NCI-H1436 treated with DMSO at 0.1 percent for 48 hours (cell line): ENCODE measurements around the gene KRT28.
"Not testable (repeated sequence)": the region's sequence is repeated elsewhere in the genome, so short reads cannot be mapped to it uniquely, and the experiment has no call there.

Source experiments
- DNase-seq: peaks from one replicate; lab custom pipeline; 2025; lab: John Stamatoyannopoulos, UW

KRT28 gene

DNA sequence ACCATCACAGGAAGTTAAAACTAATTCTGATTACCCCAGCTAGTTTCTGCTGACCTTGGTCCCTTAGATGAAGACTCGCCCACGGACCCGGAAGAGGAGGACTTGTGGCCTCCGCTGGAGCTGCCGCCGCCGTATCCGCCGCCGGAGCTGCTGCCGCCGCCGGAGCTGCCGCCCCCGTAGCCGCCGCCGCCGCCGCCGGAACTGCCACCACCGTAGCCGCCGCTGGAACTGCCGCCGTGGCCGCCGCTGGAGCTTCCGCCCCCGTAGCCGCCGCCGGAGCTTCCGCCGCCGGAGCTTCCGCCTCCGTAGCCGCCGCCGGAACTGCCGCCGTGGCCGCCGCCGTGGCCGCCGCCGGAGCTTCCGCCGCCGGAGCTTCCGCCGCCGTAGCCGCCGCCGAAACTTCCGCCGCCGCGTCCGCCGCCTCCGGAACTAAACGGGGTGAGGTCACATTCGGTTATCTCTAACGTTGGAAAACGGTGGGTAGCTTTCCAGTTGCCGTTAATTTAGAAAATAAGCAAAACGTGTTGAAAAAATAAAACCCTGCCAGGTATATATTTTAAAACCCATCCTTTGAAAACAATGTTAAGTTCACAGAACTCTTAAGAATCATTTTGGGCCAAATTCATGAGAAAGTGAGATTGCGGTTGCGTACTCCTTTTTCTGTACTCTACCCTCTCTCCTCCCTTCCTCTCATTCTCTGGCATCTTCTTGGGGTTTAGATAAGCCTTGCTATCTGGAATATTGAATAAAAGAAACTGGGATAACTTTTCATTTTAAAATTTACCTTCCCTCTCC, 19.2 kb upstream of the KRT28 start:
- DNase-seq: peak; percentile 11

DNA sequence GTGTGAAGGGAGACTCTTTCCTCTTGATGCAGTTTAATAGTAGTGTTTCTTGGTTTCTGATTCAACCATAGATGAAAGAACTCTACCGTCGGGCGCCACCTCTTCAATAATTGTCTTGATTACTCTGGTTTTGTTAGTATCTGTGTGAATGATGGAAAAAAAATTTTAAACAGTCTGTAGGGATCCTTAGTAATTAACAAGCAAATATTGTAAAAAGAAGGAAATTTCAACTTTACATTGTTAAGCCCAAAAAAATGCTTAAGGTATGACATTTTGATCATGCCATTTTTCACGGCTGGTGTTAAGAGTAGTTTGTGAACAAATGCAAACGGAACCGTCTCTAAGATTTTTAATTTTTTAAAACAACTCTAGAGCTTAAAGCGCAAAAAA, 18.6 kb upstream of the KRT28 start:
- no peak for DNase-seq

DNA sequence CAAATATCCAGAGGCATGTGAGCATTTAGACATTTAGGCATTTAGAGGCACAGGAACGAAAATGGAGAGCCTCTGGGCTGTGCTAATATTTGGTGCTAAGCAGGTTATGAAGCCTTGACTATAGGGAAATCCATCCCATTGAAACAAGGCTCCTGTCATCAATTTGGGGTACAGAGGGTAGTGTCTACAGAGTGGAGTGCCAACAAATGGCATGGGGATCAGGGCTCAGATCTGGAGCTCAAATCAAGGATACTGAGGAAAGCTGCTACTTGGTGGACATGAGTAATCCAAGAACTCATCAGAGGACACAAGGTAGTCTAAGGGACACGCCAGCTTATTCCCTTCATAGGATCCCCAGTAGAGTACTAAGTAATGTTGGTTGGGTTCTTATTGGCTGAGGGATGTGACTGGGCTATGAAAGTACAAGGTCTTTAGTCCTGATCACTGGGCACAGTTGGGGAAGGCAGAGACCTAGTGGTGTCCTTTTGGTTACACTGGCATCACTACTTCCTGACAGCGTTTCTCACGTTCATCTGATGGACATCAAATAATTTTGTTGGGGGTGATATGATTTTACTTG, 17.4 kb upstream of the KRT28 start:
- DNase-seq: no peak

- DNase-seq: no peak
Observed at GRCh38 chr17:40816569-40816968, 16.8 kb upstream of the KRT28 start.

- no peak for DNase-seq
Observed at GRCh38 chr17:40815381-40815780, 15.6 kb upstream of the KRT28 start.

DNA sequence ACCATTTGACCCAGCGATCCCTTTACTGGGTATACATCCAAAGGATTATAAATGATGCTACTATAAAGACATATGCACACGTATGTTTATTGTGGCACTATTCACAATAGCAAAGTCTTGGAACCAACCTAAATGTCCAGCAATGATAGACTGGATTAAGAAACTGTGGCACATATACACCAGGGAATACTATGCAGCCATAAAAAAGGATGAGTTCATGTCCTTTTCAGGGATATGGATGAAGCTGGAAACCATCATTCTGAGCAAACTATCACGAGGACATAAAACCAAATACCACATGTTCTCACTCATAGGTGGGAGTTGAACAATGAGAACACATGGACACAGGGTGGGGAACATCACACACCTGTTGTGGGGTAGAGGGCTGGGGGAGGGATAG, 14.9 kb upstream of the KRT28 start:
- DNase-seq: not testable (repeated sequence)

- no peak for DNase-seq
Observed at GRCh38 chr17:40813804-40814203, 14.0 kb upstream of the KRT28 start.

DNA sequence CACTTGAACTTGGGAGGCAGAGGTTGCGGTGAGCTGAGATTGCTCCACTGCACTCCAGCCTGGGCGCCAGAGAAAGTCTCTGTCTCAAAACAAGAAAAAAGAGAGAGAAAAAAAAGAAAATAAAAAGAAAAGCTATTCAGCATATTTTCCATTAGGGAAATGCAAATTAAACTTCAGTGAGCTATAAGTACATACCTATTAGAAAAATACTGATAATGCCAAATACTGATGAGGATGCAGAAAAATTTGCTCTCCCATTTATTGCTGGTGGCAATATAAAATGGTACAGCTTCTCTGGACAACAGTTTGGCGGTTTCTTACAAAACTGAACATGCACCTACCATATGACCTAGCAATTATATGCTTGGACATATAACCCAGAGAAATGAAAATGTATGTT, 12.9 kb upstream of the KRT28 start:
- no peak for DNase-seq

GRCh38 chr17:40810494-40810893, 10.7 kb upstream of the KRT28 start:
- DNase-seq: no peak

DNA sequence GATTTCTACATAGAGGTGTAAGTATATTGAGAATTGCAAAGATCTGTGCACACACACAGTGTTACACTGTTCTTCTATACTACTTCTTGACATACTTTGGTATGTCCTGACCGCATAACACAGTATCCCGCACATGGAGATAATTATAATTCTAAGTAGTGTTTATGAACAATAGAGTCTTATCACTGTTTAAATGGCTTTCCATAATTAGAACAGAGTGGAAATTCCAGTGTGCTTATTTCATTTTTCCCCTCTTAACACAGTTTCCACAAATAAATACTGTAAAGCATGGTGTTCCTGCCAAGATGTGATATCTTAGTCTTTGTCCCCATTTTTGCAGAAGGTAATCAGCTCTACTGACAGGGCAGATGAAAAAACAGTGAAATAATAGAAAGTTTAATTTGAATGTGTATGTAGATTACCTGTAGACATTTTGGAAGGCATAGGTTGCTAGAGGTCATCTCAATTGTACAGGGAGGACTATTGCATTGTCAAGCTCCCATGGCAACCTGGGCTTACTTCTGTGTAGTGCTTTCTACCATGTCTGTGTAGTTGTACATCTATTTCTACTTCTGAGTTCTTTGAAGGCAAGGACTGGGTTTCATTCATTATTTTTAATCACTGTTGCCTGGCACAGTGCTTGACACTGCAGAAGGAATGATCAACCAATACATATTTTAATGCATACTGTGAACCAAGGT, 10.1 kb upstream of the KRT28 start:
- DNase-seq: no peak

DNA sequence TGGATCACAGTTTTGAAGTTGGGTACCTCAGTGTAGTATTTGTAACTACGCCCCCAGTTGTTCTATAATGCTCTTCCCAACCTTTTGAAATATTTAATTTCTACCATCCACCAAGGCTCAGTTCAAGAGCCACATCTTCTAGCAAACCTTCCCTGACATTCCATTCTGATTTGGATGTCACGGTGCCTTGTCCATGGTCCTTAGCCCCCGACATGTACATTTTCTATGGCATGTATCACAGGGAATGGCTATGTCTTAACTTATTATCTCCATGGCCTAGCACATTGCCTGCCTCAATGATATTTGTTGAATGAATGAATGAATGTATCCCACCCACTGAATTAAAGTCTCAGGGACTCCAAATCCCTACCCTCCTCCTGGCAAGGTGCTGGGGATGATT, 6.4 kb upstream of the KRT28 start:
- no peak for DNase-seq

DNA sequence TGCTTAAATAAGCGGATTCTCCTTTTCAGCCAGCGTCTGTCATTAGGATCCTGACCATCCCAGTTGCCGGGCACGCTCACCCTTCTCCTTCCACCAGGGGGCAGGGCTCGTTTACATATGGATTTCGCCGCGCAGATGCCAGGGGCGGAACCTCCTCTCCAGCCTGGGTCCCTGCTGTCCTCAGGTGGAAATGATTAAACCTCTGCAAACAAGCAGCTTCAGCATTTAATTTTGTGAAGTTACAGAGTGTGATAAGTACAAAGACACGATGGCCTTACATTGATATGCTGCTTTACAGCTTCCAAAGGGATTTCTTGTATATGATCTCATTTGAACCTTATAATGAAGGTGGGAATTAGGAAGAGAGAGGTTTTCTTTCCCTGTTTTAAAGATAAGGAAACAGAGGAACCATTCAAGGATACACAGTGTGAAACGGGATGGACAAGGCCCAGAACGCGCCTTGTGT, 3.9 kb upstream of the KRT28 start:
- peak; percentile 27 for DNase-seq

DNA sequence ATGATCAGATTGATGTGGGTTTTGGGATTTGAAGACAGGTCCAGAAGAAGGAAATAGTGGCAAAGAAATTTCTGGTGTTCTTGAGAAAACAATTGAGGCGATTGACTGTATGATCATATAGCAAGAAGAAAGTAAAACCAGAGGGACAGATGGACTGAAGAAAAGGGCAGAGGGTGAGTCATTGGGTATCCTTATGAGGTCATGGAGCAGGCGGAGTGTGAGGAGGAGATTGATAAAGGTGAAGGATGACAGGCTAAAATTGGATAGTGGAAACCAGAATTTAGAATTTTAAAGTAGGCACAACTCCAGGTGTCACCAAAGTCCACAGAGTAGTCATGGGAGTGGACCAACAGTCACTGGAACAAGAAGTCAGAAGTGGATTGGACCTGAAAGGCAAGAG, 1.4 kb upstream of the KRT28 start:
- no peak for DNase-seq

- DNase-seq: no peak
Observed at GRCh38 chr17:40800381-40800780, 622 bp upstream of the KRT28 start.

DNA sequence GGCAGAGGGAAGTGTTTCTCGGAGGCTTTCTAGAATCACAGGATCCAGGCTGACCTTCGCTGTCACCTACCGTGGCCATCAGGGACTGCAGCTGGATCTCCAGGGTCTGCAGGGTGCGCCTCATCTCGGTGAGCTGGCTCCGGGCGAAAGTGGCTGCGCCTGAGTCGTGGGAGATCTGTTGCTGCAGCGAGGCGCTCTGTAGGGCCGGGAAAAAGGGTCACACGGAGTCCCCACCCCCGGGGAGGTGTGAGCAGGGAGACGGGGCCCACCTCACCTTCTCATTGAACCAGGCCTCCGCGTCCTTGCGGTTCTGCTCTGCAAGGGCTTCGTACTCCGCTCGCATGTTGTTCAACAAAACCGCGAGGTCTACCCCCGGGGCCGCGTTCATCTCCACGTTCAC, 2.9 kb downstream of the KRT28 start:
- no peak for DNase-seq

- DNase-seq: no peak
Observed at GRCh38 chr17:40795019-40795667, 4.6 kb downstream of the KRT28 start.

DNA sequence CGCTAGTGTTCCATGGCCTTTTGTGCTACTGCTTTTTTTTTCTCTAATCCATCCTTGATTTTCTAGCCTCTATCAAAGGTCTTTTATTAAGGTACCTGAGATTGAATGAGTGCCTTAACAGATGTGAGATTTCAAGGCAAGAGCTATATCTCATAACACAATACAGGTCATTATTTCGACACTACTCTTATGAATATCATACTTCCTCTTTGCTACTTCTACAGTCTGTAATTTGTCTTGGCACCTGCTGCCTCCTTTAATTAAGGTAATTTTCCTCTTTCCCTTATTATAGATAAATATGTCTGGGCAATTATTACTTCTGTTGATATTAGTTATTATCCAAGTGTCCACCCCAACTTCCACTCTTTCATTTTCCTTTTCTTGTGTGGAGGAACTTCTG, 5.3 kb downstream of the KRT28 start:
- DNase-seq: no peak

DNA sequence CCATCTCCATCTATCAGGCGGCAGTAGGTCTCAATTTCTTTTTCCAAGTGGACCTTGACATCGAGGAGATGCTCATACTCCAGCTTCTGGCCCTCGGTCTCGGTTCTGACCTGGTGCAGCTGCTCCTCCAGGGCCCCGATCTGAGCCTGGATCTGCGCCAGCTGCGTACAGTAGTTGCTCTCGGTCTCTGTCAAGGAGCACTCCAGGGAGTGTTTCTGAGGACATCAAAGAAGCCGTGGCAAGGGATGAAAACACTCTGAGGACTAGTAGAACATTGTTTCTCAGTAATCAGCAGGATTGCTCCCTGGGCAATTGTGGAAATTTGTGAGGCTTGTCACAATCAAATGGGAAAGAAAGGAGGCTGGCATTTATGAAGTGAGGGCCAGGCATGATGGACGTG, 5.9 kb downstream of the KRT28 start:
- DNase-seq: no peak

DNA sequence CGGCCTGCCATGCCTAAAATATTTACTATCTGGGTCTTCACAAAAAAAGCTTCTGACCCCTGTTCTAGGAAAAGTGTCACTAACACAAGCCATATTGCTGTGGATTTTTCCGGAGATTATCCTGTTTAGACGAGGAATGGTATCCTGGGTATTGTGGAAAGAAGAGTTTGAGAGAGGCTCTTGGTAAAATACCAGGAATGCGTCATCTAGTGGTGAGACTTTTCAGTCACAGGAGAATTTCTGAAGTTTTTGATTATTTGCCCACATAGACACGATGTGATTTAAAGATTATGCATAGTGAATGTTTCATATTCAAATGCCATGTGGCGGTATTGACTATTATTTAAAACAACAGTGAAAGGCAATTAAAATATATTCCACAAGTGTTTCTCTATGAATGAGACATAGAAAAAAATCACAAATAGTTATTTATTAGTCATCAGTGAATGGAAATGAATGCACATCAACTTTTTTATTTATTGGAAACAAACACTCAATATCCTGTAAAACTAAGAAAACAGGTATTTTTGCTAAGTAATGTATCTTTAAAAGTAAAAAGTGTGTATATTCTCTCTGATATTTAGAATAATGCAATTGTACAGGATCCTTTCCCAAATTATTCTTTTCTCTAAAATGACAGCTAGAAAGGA, 7.8 kb downstream of the KRT28 start:
- DNase-seq: no peak

DNA sequence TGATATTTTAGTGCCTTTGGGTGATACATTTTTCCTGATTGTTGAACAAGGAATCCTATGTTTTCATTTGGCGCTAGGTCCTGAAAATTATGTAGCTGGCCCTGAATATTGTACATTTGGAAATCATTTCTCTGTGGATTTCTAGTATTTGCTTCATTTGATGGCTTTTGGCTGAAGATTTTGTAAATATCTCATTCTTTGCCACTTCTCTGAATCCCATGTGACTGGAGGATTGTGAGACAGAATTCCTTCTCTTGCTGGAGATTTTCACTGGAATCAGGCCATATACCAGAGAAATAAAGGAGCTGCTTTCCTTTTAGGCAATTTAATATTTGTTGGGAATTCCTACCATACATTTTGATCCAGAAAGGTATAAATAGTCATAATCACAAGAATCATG, 8.6 kb downstream of the KRT28 start:
- no peak for DNase-seq

DNA sequence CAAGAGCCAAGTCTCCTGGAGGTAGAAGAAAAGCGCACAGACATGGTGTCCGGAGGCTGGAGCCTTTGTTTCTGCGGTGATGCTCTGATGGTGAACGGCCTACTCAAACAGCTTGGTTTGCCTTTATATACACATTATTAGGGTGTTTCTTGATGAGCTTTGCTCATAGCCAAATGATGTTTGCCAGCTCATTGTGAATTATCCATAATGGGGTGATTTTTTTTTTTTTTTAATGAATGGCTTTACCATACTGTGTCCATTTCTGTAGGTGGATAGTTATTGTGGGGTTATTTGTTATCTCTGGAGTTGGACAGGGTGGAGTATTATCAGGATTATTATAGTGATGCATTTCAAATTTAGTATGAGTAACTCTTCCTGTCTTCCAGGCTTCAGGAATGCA, 17.3 kb downstream of the KRT28 start, which contains the start of gene KRT27:
Gene KRT27 (minus strand): TSS at position 101 of the 400 bp plus-strand sequence. CDS start 57 bp downstream, at position 44.
- DNase-seq: no peak
